B cell (primary cell): ENCODE results near the gene ARMH3. TPM values are rescaled to one million over a fixed set of nuclear protein-coding genes. Genes with fewer than 3 reads are reported as not detected.

ENCODE experiments used
- ATAC-seq: fragments of 200-7000 bp; cut with Tn5 transposase; one replicate; pipeline ENCODE4 v1.10.0; 2021; ENCODE audit warnings: low read depth, mild to moderate bottlenecking, moderate number of reproducible peaks, moderate library complexity
- CTCF ChIA-PET: fragments of 350-600 bp; sonication (Branson Sonifier 250); formaldehyde crosslinking; loops from one replicate; lab custom pipeline; 2021; ENCODE audit warnings: antibody characterized with exemption, inconsistent platforms; lab: Charles Lee
- POLR2A ChIA-PET: fragments of 350-600 bp; sonication (Branson Sonifier 250); formaldehyde crosslinking; loops from one replicate; lab custom pipeline; 2021; ENCODE audit warnings: antibody characterized with exemption; lab: Charles Lee
- DNase-seq: peaks from one replicate; pipeline ENCODE4 v3.0.0; 2013
- H2AFZ ChIP-seq: 2 replicates; pipeline ENCODE4 v1.6.1; 2012; ENCODE audit warnings: mild to moderate bottlenecking, low read depth, low read length; ENCODE audit not compliant: insufficient read depth, poor library complexity, severe bottlenecking
- H3K27ac ChIP-seq, 2 donors: 1 replicate in 1 of 2; 2 replicates in 1 of 2; pipeline ENCODE4 v1.5.1; 2012 to 2013; ENCODE audit warnings: low read length in 2 of 2, mild to moderate bottlenecking in 2 of 2, moderate library complexity in 1 of 2
- H3K27me3 ChIP-seq, 4 experiments: fragments of 200-600 bp in 1 of 4; sonication (generic) in 1 of 4; replicated peaks in 1 of 4; 1 replicate in 2 of 4; 2 replicates in 2 of 4; pipeline versions ENCODE4 v1.6.1 to v1.7.0; 2013 to 2016; ENCODE audit warnings: low read length in 3 of 4, mild to moderate bottlenecking in 2 of 4, mixed read lengths in 1 of 4, moderate library complexity in 1 of 4; ENCODE audit not compliant: insufficient read depth in 4 of 4, control insufficient read depth in 3 of 4; ENCODE audit errors: control extremely low read depth in 1 of 4
- H3K36me3 ChIP-seq, 2 experiments: replicated peaks in 1 of 2; 1 replicate in 1 of 2; 2 replicates in 1 of 2; pipeline versions ENCODE4 v1.6.1 to v1.7.1; 2013; ENCODE audit warnings: low read length in 1 of 2; ENCODE audit not compliant: insufficient read depth in 2 of 2, control insufficient read depth in 1 of 2; ENCODE audit errors: control extremely low read depth in 1 of 2, extremely low read depth in 1 of 2
- H3K4me1 ChIP-seq, 2 donors: fragments of 200-600 bp in 1 of 2; sonication (generic) in 1 of 2; 1 replicate in 1 of 2; 2 replicates in 1 of 2; pipeline versions ENCODE4 v1.5.1 to v1.6.1; 2013 to 2017; ENCODE audit warnings: low read length in 2 of 2; ENCODE audit not compliant: control insufficient read depth in 2 of 2, insufficient read depth in 2 of 2
- H3K4me2 ChIP-seq: replicated peaks from 2 replicates; pipeline ENCODE3; 2012; ENCODE audit warnings: mild to moderate bottlenecking, low read depth, low read length; ENCODE audit not compliant: poor library complexity, severe bottlenecking
- H3K4me3 ChIP-seq, 5 experiments: fragments of 200-600 bp in 1 of 5; sonication (generic) in 1 of 5; 1 replicate in 3 of 5; 2 replicates in 2 of 5; pipeline versions ENCODE4 v1.5.1 to v1.7.0; 2011 to 2016; ENCODE audit warnings: low read length in 4 of 5, mild to moderate bottlenecking in 4 of 5, low read depth in 2 of 5, control low read depth in 1 of 5, moderate library complexity in 1 of 5; ENCODE audit not compliant: insufficient read depth in 1 of 5; ENCODE audit errors: control extremely low read depth in 1 of 5, extremely low read depth in 1 of 5
- H3K79me2 ChIP-seq: fragments of 200-600 bp; sonication (generic); one replicate; pipeline ENCODE4 v1.6.0; 2016; ENCODE audit warnings: low read length; ENCODE audit not compliant: control insufficient read depth, insufficient read depth
- H3K9ac ChIP-seq: fragments of 200-600 bp; sonication (generic); 2 replicates; pipeline ENCODE4 v1.6.1; 2017; ENCODE audit warnings: mild to moderate bottlenecking, low read length, moderate library complexity
- H3K9me3 ChIP-seq, 3 donors: one replicate each; pipeline versions ENCODE4 v1.6.1 to v1.7.1; 2013; ENCODE audit warnings: low read length in 2 of 3; ENCODE audit not compliant: control insufficient read depth in 2 of 3, insufficient read depth in 1 of 3; ENCODE audit errors: control extremely low read depth in 1 of 3
- H4K20me1 ChIP-seq: 2 replicates; pipeline ENCODE4 v1.6.0; 2012; ENCODE audit warnings: mild to moderate bottlenecking, low read length; ENCODE audit not compliant: insufficient read depth, control insufficient read depth, poor library complexity, severe bottlenecking
- H3K27ac Mint-ChIP-seq: one replicate; pipeline ENCODE4 v1.8.0; 2021; ENCODE audit warnings: mixed read lengths
- H3K27me3 Mint-ChIP-seq: one replicate; pipeline ENCODE4 v1.8.0; 2021; ENCODE audit warnings: mixed read lengths
- H3K4me1 Mint-ChIP-seq: one replicate; pipeline ENCODE4 v1.8.0; 2021; ENCODE audit warnings: mixed read lengths
- H3K4me3 Mint-ChIP-seq: one replicate; pipeline ENCODE4 v1.8.0; 2021; ENCODE audit warnings: mixed read lengths
- H3K9me3 Mint-ChIP-seq: one replicate; pipeline ENCODE4 v1.8.0; 2022; ENCODE audit warnings: mixed read lengths; ENCODE audit not compliant: insufficient read depth
- CTCF ChIP-seq: fragments of 200-600 bp; IDR thresholded peaks from one replicate; pipeline ENCODE4 v1.8.0; 2022; ENCODE audit warnings: antibody characterized with exemption, mild to moderate bottlenecking
- EZH2 ChIP-seq: IDR thresholded peaks from 2 replicates; pipeline ENCODE4 v1.6.1; 2012; ENCODE audit warnings: borderline replicate concordance, low read depth, mild to moderate bottlenecking, moderate library complexity, low read length; ENCODE audit not compliant: insufficient read depth, poor library complexity, severe bottlenecking
- WGBS: methylation state at CpG from one replicate; pipeline ENCODE4 v1.1.5; 2013; ENCODE audit warnings: missing lambda C conversion rate; ENCODE audit not compliant: insufficient coverage; 5-methylcytosine and 5-hydroxymethylcytosine counted together
- intact Hi-C: fragments of 100-400 bp; cut with micrococcal nuclease; formaldehyde crosslinking; loops from one replicate; pipeline ENCODE4 v1.10.0; 2022
- polyA plus RNA-seq: library from polyadenylated mRNA; depleted of rRNA; stranded (reverse); fragments of >200 nt; gene quantifications from 2 replicates; pipeline ENCODE4 v1.2.3, GENCODE V29; 2012
- total RNA-seq, 2 donors: library from RNA; stranded (reverse); fragments of 120-200 nt in 1 of 2; gene quantifications; 1 replicate in 1 of 2; 2 replicates in 1 of 2; pipeline versions ENCODE4 v1.2.3 to v1.2.4, GENCODE V29; 2013 to 2022

The ARMH3 gene
- total and polyA plus RNA-seq, 2 donors (not counting 1 experiment from before 2014, with no cell fraction given): 33.4 to 40.7 TPM

DNA sequence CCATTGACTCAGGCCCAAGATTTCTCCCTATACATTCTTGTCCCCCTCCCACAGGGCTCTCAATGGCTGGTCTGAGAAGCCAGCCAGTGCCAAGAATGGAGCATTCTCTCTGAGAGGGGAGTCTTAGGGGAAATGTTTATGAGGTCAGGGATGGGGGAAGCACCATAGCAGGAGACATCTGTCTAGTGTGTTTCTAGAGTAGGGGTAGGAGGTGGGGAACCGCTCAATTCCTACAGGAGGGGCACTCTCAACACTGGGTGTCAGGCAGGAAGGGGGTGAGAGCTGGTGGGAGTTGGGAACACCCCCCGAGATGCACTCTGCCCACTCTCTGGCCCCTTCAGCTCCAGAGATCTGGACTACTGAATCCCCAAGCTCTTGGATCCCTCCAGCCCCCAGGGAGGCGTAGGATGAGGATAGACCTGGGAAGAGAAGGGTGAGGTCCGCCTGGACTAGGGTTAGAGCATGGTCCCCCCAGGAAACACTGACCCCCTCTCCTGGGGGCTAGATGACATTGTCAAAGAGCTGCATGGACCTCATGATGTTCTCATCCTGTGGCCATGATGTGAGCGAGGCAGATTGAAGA, 229.0 kb downstream of the ARMH3 start:
- Histone ChIP-seq H3K9me3 (no peaks in the 10 kb centered on the region), H3K36me3 (peaks cover 2 to 14% of the 10 kb centered on the region in 2 experiments), H2AFZ (no peak overlapping the region), H3K27me3 (no peaks in the 10 kb centered on the region), H3K4me1 (peaks cover 16 to 29% of the 10 kb centered on the region in 2 donors), H3K4me3 (no peak overlapping the region), H3K4me2 (no peak overlapping the region), H3K79me2 (peaks cover 3% of the 10 kb centered on the region), H4K20me1 (peaks cover 10% of the 10 kb centered on the region), H3K27ac (no peak overlapping the region), H3K9ac (no peak overlapping the region)
- ChIA-PET POLR2A (interaction anchor here (7.1 kb wide), 1 partner anchor 10 kb away, joined by 102 read pairs; the partner anchor contains the start of gene OGA), CTCF (interaction anchor here (0.5 to 9.6 kb wide), 5 partner anchors 9 to 246 kb away, joined by 3 to 51 read pairs (median 3); partner anchors contain the start of gene KCNIP2)
- Mint-ChIP-seq H3K27me3 (no peaks in the 10 kb centered on the region), H3K4me1 (peaks cover 25% of the 10 kb centered on the region), H3K9me3 (no peaks in the 10 kb centered on the region), H3K4me3 (peak overlapping the region; percentile 2), H3K27ac (peak overlapping the region; percentile 13)
- 89% methylated on average over 2 of the region's 5 CpGs for WGBS
- intact Hi-C loops: no loop called here
- DNase-seq (no peak), ATAC-seq (no peak)
- no peak for TF ChIP-seq EZH2
- TF ChIP-seq CTCF: no peak

GRCh38 chr10:101824736-101825135, 231.2 kb downstream of the ARMH3 start:
- Mint-ChIP-seq H3K4me3 (no peak overlapping the region), H3K9me3 (no peaks in the 10 kb centered on the region), H3K4me1 (peaks cover 3% of the 10 kb centered on the region), H3K27ac (no peak overlapping the region), H3K27me3 (no peaks in the 10 kb centered on the region)
- Histone ChIP-seq H3K4me3 (no peak overlapping the region), H2AFZ (no peak overlapping the region), H3K9ac (no peak overlapping the region), H3K9me3 (no peaks in the 10 kb centered on the region), H4K20me1 (peaks cover 7% of the 10 kb centered on the region), H3K27me3 (no peaks in the 10 kb centered on the region), H3K79me2 (peaks cover 7% of the 10 kb centered on the region), H3K4me2 (no peak overlapping the region), H3K36me3 (peaks cover 2 to 17% of the 10 kb centered on the region in 2 experiments), H3K27ac (no peak overlapping the region), H3K4me1 (peaks cover 0 to 8% of the 10 kb centered on the region in 2 donors)
- ChIA-PET CTCF (interaction anchor here (9.6 kb wide), 1 partner anchor 12 kb away, joined by 45 read pairs; no protein-coding TSS in a partner anchor), POLR2A (no interaction called here)
- intact Hi-C loops: no loop called here
- no peak for DNase-seq
- no peak for ATAC-seq
- no peak for TF ChIP-seq CTCF
- no peak for TF ChIP-seq EZH2
- no CpG with 5 or more reads among the region's 2 CpGs for WGBS
